NCI-H748 (cell line): ENCODE data around the gene LRRC3.

Experiments
- DNase-seq: peaks from one replicate; lab custom pipeline; 2025; ENCODE audit not compliant: unreplicated experiment; lab: John Stamatoyannopoulos, UW

LRRC3 gene

DNA sequence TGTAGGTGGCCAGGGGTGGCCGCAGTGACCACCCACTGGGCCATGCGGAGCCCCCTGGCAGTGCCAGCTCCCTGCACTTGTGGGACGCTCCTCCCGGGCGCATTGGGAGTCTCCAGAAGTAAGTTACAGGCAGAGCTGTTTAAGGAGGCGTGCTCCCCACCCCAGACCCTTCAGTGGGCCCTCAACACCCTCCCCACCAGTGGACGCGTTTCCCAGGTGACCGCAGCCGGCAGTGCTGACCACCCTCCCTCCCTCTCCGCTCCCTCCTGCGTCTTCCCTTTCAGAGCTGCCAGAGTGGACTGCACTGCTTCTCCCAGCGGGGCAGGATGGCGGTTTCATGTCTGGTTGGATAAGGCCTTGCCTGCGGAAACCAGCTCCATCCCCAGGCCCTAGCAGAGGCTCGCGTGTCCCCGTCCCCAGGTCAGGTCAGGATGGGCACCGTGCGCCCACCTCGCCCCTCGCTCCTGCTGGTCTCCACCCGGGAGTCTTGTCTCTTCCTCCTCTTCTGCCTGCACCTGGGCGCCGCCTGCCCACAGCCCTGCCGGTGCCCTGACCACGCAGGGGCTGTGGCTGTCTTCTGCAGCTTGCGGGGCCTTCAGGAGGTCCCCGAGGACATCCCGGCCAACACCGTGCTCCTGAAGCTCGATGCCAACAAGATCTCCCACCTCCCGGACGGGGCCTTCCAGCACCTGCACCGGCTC, 1.1 kb downstream of the LRRC3 start:
- no peak for DNase-seq

DNA sequence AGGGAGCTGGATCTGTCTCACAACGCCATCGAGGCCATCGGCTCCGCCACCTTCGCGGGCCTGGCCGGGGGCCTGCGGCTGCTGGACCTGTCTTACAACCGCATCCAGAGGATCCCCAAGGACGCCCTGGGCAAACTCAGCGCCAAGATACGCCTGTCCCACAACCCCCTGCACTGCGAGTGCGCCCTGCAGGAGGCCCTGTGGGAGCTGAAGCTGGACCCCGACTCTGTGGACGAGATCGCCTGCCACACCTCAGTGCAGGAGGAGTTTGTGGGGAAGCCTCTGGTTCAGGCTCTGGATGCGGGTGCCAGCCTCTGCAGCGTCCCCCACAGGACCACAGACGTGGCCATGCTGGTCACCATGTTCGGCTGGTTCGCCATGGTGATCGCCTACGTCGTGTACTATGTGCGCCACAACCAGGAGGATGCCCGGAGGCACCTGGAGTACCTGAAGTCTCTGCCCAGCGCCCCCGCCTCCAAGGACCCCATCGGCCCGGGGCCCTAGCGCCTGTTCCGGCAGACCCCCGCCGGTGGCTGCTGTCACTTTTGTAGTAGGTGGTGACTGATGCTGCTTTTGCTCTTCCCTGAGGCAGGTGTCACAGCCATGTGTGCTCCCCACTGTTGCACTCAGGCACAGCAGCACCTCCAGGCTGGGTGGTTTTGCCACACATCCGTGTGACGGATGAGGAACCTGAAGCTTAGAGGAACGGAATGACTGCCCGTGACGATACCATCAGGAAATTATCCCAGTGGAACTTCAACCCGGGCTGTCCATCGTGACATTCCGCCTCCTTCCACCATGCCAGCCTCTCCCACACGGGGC, 1.8 kb downstream of the LRRC3 start:
- no peak for DNase-seq

DNA sequence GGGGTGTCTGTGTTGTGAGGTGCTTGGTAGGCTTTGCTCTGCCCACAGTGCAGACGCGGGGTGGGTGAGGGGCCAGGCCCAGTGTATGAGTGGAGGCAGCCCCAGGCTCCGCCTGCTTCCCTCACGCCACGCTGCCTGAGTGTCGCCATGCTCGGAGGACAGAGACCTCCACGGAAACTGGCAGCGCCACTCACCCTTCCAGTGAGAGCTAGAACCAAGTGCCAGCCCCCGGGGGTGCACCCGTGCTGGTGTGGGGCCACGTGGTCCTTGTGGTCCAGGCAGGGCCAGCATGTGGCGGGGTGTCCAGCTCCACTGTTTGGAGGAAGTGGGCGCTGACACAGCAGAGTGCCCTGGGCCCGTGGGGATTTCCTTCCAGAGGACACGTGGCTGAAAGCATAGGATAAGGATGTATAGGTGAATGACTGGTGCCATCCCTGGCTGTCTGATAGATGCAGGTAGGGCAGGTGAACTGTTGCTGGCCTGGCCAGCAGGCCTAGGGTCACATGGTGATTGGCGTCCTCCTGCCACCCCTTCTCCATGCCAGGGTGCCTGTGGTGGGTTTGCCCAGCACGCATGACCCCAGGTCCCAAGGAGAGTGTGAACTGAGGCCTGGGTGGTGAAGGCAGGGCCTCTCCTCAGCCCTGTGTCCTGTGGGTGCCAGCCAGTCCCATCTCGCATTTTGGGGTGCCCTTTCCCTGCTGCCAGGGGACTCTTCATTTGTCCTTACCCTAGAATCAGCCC, 3.8 kb downstream of the LRRC3 start:
- DNase-seq, result no peak

DNA sequence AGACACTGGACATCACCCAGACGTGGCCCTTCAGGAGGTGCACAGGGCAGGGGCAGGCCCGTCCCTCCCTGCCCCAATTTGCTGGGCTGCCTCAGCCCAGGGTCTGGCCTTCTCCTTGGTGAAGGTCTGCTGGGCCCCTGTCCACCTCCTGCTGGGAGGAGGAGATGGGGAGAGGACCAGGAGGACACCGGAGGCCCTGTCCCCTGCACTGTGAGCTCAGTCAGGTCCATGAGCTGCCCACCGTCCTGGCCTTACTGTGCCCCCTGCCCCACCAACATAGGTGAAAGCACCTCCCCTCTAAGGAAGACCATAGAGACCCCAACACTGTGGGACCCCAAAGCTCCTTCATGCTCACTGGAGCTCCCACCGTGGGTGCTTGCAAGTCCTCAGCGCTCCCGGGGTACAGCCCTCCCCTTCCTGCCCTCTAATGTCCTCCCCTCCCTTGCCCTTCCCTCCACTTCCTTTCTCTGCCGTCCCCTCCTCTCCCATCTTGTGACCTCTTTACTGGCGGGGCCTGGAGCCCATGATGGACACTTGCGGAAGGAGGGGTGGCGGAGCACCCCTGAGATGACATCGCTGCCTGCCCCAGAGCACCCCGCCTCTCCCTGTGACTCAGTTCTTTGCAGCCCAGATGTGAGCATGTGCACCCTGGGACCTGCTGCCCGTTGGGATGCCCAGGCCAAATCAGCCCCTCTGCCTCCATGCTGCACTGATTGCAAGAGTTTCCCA, 4.6 kb downstream of the LRRC3 start:
- DNase-seq, result no peak

DNA sequence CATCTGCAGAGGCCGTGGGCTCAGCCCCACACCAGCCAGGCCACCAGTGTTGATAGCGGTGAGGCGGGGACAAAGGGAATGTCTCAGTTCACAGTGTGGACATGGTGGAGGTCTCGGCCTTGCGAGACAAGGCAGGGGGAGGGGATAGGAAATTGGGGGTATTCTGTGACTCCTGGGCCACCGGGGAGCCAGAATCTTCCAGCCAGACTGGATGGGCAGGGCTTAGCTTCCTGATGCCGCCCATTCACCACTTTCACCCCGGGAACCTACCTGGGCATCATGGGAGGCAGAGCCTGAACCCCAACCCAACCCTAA, 5.1 kb downstream of the LRRC3 start:
- no peak for DNase-seq

DNA sequence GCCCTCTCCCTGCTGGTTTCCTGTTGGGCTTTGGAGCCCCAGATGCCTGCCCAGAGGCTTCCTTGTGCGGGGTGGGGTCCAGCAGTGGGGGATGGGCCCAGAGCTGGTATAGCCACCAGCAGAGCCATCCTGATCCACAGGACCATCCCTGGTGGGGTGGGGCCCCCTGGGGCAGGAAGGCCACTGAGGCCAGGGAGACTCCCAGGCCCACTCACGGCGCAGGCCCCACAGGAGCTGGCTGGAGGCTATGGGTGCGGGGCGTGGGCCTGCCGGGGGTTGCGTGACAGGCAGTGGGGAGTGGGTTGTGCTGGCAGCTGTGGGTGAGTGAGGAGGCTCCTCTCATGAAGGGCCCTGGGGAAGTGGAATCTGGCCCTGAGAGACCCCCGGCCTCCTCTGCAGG, 5.7 kb downstream of the LRRC3 start:
- DNase-seq, result no peak

DNA sequence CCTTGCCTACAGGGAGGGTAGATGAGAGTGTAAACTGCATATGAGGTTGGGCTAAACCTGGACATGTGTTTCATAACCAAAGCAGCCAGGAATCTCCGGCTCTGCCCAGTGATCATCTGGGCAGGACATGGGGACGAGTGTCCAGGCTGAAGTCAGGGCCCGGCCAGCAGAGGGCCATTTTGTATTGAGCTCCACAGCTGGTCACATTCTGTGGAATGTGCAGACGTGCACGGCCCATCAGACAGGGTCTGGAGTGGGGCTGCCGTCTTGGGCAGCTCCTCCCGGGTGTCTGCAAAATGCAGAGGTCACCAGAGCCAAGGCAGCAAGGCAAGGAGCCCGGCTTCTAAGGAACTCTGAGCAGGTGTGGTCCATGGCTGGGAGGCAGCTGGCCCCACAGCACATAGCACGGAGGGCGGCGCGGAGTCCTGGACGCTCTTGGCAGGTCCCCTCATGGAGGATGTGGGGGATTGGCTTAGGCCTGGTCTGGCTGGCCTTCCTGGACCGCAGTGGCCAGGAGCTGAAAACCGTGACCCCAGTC, 6.2 kb downstream of the LRRC3 start:
- no peak for DNase-seq

DNA sequence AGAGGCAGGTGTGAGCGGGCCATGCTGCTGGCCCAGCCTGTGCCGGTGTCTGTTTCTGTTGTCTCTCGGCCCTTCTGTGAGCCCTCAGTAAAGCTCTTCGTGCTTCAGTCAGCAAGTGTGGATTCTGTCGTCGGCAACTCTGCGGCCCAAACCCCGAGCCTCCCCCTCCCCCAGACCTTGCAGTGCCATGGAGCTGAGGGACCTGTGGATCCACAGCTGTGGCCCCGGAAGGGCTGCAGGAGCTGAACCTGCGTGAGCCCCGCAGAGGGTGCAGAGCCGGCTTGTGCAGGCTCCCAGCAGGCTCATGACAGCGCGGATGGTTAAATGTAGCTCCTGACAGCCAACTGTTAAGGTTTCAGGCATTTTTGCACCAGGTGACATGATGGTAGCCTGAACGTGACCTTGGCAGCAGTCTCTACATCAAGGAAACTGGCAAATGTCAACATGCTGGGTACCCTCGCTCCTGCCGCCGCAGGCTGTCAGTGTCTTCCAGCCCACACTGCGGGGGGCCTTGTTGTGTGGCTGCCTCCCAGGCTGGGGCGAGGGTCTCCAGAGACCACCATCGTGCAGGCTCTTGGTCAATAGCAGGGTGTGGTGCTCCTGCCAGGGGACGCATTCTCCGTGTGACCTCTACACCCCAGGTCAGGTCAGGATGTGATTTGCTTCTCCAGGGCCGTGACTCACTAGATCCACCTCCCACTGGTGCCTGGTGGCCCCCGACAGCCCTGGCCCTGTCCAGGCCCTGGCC, 7.0 kb downstream of the LRRC3 start:
- no peak for DNase-seq

DNA sequence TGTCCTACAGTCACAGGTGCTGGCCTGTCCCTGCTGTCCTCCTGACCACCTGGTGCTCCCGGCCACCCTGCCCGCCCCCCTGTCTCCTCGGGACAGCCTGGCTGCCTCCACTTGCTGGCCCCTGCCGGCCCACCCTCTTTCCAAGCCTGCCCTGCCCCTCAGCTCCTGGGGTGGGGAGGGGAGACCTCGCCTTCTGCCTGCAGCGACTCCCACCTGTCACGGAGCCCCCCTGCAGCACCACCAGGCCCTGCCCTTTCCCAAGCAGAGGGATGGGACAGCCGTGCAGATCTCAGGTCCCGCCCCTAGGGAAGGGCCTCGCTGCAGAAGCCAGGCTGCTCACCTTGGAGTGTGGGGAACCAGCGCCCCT, 7.5 kb downstream of the LRRC3 start:
- DNase-seq, result no peak

DNA sequence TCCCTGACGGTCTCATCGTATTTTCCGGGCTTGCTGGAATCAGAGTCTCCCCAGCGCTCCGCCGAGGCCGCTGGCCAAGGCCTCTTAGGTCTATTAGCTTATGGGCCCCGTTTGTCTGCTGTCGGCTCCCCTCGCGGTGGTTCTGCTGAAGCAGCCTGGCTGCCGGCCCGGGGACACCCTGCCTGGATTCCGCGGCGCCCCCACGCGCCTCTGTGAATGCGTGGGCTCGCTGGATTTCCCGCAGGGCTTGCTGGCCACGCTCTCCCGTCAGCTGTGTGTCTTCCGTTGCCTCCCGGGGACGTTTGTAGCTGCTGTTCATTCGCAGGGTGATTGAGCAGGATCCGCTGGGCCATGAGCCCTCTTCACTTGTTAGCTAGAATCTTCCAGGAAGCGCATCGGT, 8.4 kb downstream of the LRRC3 start:
- no peak for DNase-seq

DNA sequence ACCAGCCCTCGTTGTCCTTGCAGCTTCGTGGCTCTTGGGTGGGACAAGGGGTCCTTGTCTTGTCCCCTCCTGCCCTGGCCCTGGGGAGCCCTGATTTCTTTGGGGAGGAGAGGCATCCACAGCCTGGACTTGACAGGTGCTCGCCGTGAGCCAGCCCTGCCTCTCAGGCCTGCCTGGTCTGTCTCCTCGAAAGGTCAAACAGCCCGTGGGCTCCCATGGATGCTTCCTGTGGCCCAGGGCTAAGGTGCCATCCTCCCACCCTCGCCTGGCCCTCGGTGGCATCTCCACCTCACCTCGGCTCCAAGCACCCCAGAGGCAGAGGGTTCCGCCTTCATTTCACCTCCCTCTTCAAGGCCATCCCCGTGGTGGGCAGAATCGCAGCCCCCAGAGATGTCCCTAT, 9.0 kb downstream of the LRRC3 start:
- no peak for DNase-seq

DNA sequence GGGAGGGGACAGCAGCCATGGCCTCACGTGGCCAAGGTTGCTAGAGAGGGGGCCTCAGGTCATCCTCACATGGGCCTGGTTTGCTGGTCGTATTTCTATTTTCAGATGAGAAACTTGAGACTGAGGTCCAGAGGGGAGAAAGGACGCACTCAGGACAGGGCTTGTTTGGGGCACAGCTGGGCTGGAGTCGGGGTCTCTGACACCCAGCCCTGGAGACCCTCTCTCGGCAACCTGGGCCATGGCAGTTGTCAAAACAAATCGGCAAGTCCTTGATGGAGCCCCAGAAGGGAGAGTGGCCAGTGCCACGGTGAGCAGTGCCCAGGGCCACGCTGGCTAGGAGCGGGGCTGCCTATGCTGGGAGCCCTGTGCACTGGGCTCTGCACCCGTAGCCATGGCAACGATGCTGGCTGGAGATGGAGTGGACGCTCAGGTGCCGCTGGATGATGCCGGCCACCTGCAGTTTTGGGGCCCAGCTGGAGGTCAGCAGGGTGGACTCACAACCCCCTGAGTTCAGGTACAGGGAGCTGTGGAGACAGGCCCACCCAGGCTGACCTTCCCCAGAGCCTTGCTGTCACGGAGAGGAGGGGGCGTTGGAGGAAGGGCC, 11.1 kb downstream of the LRRC3 start:
- DNase-seq, result peak; percentile 39

DNA sequence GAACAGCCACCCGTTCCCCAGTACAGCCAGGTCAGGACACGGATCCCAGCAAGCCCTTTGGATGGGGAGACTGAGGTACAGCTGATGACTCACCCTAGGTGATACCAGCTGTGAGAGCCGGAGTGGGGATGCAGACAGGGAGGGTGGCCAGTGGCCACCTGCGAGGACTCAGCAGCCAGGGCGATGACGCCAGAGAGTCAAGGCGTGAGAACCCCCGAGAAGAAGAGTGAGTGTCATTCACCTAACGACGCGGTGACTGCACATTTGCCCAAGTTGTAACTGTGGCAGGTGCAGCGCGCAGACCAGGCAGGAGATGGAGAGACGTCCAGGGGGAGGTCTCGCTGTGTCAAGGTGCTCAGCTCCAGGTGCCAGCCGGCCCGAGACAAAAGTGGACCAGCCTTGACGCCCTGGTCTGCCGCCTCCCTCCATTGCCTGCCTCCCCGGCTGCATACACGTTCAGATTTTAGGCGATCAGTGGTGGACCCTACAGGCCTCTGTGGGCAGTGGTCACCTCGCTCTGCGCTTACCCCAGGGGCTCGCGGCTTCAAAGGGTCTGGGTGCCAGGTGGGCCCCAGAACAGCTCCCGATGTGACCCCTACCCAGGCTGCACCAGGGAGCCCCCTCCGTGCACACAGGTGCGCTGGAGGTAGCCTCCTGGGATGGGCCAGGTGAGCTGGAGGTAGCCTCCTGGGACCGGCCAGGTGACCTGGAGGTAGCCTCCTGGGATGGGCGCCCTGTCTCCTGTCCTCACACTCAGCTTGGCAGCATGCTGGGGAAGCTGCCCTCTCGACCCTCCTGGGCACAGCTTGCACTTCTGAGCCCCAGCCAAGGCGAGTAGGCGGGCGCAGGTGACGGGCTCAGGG, 11.9 kb downstream of the LRRC3 start:
- DNase-seq, result no peak

DNA sequence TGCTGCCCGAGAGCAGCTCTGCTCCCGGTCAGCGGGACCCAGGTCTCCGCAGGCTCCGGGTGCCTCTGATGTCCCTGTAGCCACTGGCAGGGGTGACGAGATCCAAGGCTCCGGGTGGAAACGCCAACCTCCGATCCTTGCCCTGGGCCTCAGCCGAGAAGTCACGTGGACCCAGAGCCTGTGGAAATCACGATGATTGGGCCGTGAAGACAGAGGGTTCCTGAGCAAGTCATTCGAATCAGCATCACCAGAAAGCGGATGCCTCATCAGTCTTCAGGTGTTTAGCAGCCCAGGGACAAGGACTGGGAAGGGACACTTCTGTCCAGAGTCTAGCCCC, 12.5 kb downstream of the LRRC3 start:
- DNase-seq, result no peak

DNA sequence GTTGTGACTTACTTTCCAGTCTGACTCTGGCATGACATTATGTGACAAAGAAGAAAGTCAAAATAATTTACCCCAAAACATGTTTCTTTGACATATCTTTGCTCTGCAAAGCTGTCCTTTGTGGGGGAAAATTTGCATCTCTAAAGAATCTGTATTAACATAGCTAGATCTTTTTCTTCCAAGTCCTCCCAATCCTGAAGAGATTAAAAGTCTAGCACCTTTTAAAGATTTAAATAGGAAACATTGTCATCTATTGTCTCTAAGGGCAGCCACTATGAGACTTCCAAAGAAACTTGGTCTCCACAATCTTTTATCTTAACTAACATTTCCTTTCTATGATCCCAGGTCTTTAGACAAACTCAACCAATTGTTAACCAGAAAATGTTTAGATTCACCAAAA, 16.0 kb downstream of the LRRC3 start:
- no peak for DNase-seq

DNA sequence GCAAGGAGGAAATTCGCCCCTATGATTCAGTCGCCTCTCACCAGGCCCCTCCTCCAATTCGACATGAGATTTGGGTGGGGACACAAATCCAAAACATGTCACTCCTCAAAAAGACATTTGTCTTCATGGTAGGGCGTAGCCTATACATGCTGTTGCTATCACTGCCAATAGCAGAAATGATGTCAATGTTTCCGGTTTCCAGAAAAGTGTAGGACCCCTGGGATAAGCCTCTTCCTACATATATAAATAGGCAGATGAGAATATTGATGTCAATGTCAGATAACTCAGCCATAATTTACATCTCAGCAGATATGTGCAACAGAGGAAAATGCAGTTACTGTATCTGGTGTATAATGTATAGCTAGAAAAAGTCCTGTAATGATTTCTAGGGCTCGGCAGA, 16.7 kb downstream of the LRRC3 start:
- DNase-seq, result no peak

DNA sequence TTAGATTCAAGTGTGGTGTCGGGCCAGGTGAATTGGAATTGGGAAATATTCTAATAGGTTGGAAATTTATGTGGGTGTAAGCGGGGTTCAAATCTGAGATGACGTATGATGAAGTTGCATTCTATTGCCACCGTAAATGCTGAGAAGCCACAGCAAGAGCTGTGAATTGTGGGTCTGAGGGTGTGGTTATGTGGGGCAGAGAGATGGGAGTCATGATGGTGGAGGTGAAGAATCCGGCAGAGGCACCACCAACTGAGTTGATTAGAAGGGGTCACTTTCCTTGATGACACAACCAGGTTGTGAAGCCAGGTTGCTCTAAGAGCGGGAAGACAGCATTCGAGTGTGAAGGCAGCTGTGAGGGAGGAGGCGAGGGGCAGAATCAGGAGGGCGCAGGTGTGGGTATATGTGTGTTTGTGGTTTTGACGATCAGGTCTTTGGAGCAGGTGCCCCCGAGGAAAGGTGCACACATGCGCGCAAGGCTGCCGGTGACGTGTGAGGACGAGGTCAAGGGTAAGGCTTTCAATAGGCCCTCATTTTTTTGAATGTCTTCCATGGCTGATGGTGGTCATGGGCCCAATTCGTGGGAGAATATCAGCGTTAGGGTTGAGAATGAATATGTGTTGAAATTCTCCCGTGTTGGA, 18.7 kb downstream of the LRRC3 start:
- no peak for DNase-seq

DNA sequence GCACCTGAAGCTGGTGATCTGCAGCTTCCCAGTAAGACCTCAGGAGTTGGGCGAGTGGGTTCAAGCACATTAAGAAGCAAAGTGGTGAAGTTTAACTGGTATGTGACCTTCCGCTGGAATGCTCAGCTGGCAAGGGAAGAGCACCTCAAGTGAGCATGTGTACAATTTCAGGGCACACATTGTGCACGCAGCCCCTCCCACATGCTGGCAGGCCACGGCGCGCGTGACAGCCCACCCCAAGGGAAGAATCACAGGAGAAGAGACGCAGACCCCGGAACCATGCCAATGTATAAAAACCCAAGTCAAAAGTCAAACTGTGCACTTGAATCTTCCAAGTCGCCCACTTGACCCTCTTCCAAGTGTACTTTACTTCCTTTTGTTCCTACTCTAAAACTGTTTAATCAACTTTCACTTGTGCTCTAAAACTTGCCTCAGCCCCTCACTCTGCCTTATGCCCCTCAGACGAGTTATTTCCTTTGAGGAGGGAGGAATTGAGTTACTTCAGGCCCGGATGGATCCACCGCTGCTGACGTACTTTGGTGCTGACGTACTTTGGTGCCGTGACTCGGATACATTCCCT, 20.0 kb downstream of the LRRC3 start:
- no peak for DNase-seq

DNA sequence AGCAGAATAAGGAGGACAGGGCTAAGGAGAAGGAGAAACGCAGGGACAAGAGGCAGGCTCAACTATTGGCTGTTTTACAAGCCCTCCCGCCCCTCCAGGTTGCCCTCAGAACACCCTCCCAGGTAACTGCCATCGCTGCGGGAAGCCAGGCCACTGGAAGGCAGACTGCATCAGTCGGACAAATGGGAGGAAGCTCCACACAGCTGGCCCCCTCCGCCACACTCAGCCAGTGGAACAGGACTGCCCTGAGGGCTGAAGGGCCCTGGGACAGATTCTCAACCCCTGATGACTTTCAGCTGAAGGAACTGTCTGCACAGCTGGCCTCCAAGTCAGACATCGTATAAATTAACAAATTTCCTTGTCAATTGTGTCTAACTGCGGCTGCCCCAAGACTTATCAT, 21.8 kb downstream of the LRRC3 start:
- no peak for DNase-seq
